GM12878 (cell line): Measurements from ENCODE around the gene PITPNC1. TPM values are rescaled to one million over a fixed set of nuclear protein-coding genes. Genes with fewer than 3 reads are reported as not detected.
A peak's percentile ranks its signal among the peaks of the same experiment; 100 is the strongest.

Experiments used
- EP300 ChIP-seq, 2 experiments: fragments of 150-350 bp in 1 of 2; IDR thresholded peaks; 2 replicates each; pipeline ENCODE4 v1.6.1; 2011 to 2012; ENCODE audit warnings: low read depth in 2 of 2, low read length in 2 of 2, borderline replicate concordance in 1 of 2, improper control_type of control experiment in 1 of 2, inconsistent platforms in 1 of 2; ENCODE audit not compliant: control insufficient read depth in 1 of 2
- ETV6 ChIP-seq, 2 experiments: fragments of 450-650 bp in 1 of 2; IDR thresholded peaks in 1 of 2; conservative IDR thresholded peaks in 1 of 2; 2 replicates each; pipeline ENCODE4 v1.6.1; 2014; ENCODE audit warnings: antibody characterized with exemption in 1 of 2, borderline replicate concordance in 1 of 2, low read depth in 1 of 2, mild to moderate bottlenecking in 1 of 2, moderate library complexity in 1 of 2
- HCFC1 ChIP-seq: fragments of 150-350 bp; IDR thresholded peaks from 2 replicates; pipeline ENCODE4 v1.6.1; 2014; ENCODE audit warnings: low read length
- MEF2B ChIP-seq: fragments of 450-650 bp; IDR thresholded peaks from 2 replicates; pipeline ENCODE4 v1.6.1; 2018; ENCODE audit warnings: mild to moderate bottlenecking, moderate library complexity; ENCODE audit not compliant: partially characterized antibody, poor library complexity, severe bottlenecking
- MXI1 ChIP-seq: fragments of 150-350 bp; IDR thresholded peaks from 2 replicates; pipeline ENCODE4 v1.6.1; 2011; ENCODE audit warnings: low read depth, mild to moderate bottlenecking, inconsistent platforms, low read length, improper control_type of control experiment
- POU2F2 ChIP-seq: IDR thresholded peaks from 3 replicates; pipeline ENCODE4 v1.6.1; 2011; ENCODE audit warnings: low read depth, mild to moderate bottlenecking, low read length, borderline replicate concordance
- RFX5 ChIP-seq: IDR thresholded peaks from 2 replicates; pipeline ENCODE4 v1.6.1; 2011; ENCODE audit warnings: low read depth, low read length, improper control_type of control experiment
- RUNX3 ChIP-seq: IDR thresholded peaks from 2 replicates; pipeline ENCODE4 v1.6.1; 2012; ENCODE audit warnings: low read length, inconsistent platforms
- TBL1XR1 ChIP-seq: IDR thresholded peaks from 2 replicates; pipeline ENCODE4 v1.6.1; 2012; ENCODE audit warnings: low read depth, low read length, improper control_type of control experiment
- polyA plus RNA-seq, 11 experiments: library from polyadenylated mRNA; depleted of rRNA in 4 of 11; unstranded in 6 of 11; stranded (reverse) in 5 of 11; fragments of >200 nt; fragmentation: Nextera tagmentation in 4 of 11; fragmentation: Illumina TruSeq in 1 of 11; extraction: Ambion mirVana in 4 of 11; extraction: Trizol in 1 of 11; gene quantifications; 1 replicate in 1 of 11; 2 replicates in 10 of 11; pipeline versions ENCODE4 v1.2.1 to v1.2.3, GENCODE V29; 2011 to 2016; ENCODE audit warnings: inconsistent platforms in 2 of 11, missing spikeins in 2 of 11, low read depth in 1 of 11
- total RNA-seq, 4 experiments: library from RNA; depleted of rRNA in 3 of 4; stranded (reverse); fragments of >200 nt in 3 of 4; fragmentation: Illumina TruSeq in 1 of 4; extraction: Trizol in 1 of 4; gene quantifications; 2 replicates each; pipeline versions ENCODE4 v1.2.1 to v1.2.3, GENCODE V29; 2013 to 2021
- TF ChIP-seq, protein P1 (sequence below): fragments of 450-650 bp; IDR thresholded peaks from 2 replicates; pipeline ENCODE4 v1.6.1; 2017; ENCODE audit warnings: mild to moderate bottlenecking, moderate library complexity

The PITPNC1 gene
- total and polyA plus RNA-seq, 10 of the 15 experiments (the other 5 are each of a cell fraction or from before 2014, with no cell fraction given), result 12.2 to 62.4 (median 47.3) TPM

DNA sequence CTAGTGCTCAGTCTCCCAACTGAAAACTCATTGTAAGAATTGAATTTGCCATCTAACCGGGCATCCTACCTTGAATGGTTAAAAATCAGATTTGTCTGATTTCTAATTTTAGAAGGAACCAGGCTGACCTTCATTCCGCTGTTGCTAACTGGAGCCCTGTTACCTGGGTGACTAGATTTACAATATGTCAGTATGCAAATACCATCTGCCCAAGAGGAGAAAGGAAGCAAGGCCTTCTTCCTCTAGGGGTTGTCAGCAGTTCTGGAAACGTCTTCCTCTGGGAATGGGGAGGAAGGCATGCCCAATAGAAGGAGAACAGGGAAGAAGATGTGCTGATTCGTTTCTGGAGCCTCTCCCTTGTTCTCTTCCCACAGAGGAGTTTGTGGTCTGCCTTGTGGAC lies 137.9 kb downstream of the PITPNC1 start (continued):
- TF ChIP-seq ETV6 (conservative IDR thresholded peaks at IDR 0.05 in 1 of 2, IDR thresholded peaks at IDR 0.05 in 1 of 2; ENCODE audit: borderline replicate concordance in 1 of 2, low read depth in 1 of 2) (no peak), EP300 (IDR thresholded peaks at IDR 0.05; ENCODE audit: borderline replicate concordance in 1 of 2, control insufficient read depth in 1 of 2, low read depth in 2 of 2, low read length in 2 of 2) (0 out of 4 replicates have a peak, but pooled peaks of 1 of the 2 experiments have one; percentile 21), RUNX3 (no peak), MXI1 (peak; percentile 71; the same call in 1 of the 2 replicates), TBL1XR1 (no peak), POU2F2 (peak; percentile 94; the same call in 2 of the 3 replicates), RFX5 (0 out of 2 replicates have a peak, but pooled peaks have one; percentile 18), MEF2B (peak; percentile 37), HCFC1 (no peak)
- TF ChIP-seq, protein P1, sequence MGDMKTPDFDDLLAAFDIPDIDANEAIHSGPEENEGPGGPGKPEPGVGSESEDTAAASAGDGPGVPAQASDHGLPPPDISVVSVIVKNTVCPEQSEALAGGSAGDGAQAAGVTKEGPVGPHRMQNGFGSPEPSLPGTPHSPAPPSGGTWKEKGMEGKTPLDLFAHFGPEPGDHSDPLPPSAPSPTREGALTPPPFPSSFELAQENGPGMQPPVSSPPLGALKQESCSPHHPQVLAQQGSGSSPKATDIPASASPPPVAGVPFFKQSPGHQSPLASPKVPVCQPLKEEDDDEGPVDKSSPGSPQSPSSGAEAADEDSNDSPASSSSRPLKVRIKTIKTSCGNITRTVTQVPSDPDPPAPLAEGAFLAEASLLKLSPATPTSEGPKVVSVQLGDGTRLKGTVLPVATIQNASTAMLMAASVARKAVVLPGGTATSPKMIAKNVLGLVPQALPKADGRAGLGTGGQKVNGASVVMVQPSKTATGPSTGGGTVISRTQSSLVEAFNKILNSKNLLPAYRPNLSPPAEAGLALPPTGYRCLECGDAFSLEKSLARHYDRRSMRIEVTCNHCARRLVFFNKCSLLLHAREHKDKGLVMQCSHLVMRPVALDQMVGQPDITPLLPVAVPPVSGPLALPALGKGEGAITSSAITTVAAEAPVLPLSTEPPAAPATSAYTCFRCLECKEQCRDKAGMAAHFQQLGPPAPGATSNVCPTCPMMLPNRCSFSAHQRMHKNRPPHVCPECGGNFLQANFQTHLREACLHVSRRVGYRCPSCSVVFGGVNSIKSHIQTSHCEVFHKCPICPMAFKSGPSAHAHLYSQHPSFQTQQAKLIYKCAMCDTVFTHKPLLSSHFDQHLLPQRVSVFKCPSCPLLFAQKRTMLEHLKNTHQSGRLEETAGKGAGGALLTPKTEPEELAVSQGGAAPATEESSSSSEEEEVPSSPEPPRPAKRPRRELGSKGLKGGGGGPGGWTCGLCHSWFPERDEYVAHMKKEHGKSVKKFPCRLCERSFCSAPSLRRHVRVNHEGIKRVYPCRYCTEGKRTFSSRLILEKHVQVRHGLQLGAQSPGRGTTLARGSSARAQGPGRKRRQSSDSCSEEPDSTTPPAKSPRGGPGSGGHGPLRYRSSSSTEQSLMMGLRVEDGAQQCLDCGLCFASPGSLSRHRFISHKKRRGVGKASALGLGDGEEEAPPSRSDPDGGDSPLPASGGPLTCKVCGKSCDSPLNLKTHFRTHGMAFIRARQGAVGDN, result no peak
